Fibroblast of mammary gland (primary cell): Measurements from ENCODE around the gene TTC32.

ENCODE experiments used
- DNase-seq: peaks from one replicate; pipeline ENCODE4 v3.0.0-alpha.2; 2010; ENCODE audit warnings: low read depth
- H3K4me3 ChIP-seq: 2 replicates; pipeline ENCODE4 v1.5.1; 2011; ENCODE audit warnings: low read depth, mild to moderate bottlenecking, low read length, moderate library complexity; ENCODE audit not compliant: control insufficient read depth
- CTCF ChIP-seq: conservative IDR thresholded peaks from 2 replicates; pipeline ENCODE4 v1.5.1; 2011; ENCODE audit warnings: low read depth, low read length, inconsistent platforms; ENCODE audit not compliant: control insufficient read depth, insufficient read depth

Gene TTC32

DNA sequence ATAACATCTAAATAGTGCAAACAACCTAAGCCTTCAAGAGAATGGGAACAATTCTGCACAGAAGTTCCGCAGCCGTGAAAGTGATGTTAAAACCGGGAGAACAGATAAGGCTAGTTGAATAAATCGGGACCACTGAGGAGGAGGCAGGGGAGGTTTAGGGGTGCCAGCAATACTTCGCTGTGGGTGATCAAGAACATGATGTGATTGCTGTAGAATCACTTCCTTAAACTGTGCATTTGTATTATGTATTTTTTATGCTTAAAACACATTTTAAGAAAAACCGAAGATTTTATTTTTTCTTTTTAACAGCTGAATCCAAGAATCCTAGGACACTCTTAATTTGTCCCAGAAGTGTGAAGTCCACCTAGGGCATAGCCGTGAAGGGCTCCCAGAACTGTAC lies 33.6 kb downstream of the TTC32 start:
- no peak for TF ChIP-seq CTCF
- H3K4me3 ChIP-seq: peak overlapping the region; percentile 49
- no peak for DNase-seq

DNA sequence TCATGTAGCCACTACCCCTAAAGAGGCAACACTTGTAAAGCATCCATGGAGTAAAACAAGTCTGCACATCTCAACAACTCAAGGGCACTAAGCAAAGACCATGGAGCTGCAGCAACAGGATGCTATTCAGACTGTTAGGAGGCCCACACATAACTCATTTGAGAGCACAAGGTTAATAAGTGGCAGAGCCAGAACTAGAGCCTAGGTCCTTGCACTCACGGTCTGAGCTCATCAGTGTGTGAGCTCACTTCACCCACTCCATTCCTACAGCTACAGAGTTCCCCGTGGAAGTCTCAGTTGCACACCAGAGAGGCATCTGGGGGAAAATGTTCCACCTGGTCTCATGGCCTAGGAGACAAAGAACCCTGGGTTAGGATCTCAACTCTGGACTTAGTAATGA lies 35.0 kb downstream of the TTC32 start:
- no peak overlapping the region for H3K4me3 ChIP-seq
- no peak for DNase-seq
- no peak for TF ChIP-seq CTCF

GRCh38 chr2:19865151-19865550 lies 36.6 kb downstream of the TTC32 start:
- no peak for DNase-seq
- no peak for TF ChIP-seq CTCF
- H3K4me3 ChIP-seq: no peak overlapping the region

GRCh38 chr2:19864381-19864780 lies 37.4 kb downstream of the TTC32 start:
- DNase-seq: no peak
- no peak overlapping the region for H3K4me3 ChIP-seq
- no peak for TF ChIP-seq CTCF

GRCh38 chr2:19863303-19864041 lies 38.3 kb downstream of the TTC32 start:
- H3K4me3 ChIP-seq: no peak overlapping the region
- TF ChIP-seq CTCF: peak; percentile 75
- peak; percentile 75 for DNase-seq

DNA sequence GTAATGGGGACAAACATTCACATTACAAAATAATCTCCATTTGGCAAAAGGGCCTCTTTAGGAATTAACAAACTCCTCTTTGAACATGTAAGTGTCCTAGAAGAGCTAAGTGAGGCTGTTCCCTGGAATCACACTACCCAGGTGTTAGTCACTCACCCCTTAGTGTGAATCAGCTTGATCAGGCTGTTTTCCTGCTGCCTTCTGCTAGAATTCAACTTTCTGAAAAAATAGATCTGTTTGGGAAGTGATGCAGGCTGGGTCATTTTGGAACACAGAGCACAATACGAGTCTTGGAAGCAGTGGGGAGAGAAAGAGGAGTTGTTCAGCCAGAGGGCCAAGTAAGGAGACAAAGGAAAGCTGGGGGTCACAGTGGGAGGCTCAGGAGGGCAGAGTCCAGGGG lies 40.0 kb downstream of the TTC32 start:
- no peak for TF ChIP-seq CTCF
- no peak overlapping the region for H3K4me3 ChIP-seq
- DNase-seq: peak; percentile 62

DNA sequence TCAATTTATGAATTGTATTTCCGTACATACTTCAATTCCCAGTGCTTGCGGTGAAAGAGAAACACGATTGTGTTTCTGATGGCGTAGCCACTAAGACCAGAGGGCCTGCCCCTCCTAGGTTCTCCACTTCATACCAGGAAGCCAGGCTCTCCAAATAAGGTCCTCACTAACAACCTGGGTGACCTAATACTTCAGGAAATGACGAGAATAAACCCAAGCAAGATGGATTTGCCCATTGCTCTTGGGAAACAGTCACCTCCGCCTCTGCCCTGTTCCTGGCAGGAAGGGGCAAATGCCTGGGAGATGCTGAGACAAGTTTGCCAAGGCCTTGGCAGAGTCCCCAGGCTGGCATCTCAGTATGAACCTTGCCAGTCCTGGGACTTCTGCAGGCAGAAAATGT lies 41.8 kb downstream of the TTC32 start:
- H3K4me3 ChIP-seq: no peak overlapping the region
- DNase-seq: no peak
- TF ChIP-seq CTCF: no peak
